Left cardiac atrium (tissue), 4 donors: Measurements from ENCODE around the gene RASD1. TPM values are rescaled to one million over a fixed set of nuclear protein-coding genes. Genes with fewer than 3 reads are reported as not detected.
"Not testable (repeated sequence)": the region's sequence is repeated elsewhere in the genome, so short reads cannot be mapped to it uniquely, and the experiment has no call there.

Source experiments
- ATAC-seq, 2 donors: fragments of 200-7000 bp; cut with Tn5 transposase; one replicate each; pipeline ENCODE4 v1.9.1; 2020; ENCODE audit warnings: mild to moderate bottlenecking in 2 of 2, moderate library complexity in 2 of 2
- DNase-seq: peaks from one replicate; pipeline ENCODE4 v3.0.0-alpha.2; 2020
- intact Hi-C, 2 donors: fragments of 100-400 bp; cut with DNase I; formaldehyde crosslinking; loops; one replicate each; pipeline versions ENCODE4 v1.14.1 to v1.15.1; 2022 to 2023
- total RNA-seq, 2 donors: library from RNA; stranded (reverse); fragmentation: NEBNext Ultra II Directional; extraction: Animal tissue kit (Norgen Biotek cat#: 25700); gene quantifications; one replicate each; pipeline ENCODE4 v1.2.1, GENCODE V29; 2021
- donor health status: DM: no; HTN: yes; CAD: no.
- donor health status: DM: no; HTN: yes; CAD: no; lungs with severe emphysema.
- donor health status: DM: yes; HTN: yes; CAD: no.
- donor health status: Dilated cardiomyopathy.

The RASD1 gene
- total RNA-seq, 2 donors from 2014 or later = 35.3 to 55.1 TPM

DNA sequence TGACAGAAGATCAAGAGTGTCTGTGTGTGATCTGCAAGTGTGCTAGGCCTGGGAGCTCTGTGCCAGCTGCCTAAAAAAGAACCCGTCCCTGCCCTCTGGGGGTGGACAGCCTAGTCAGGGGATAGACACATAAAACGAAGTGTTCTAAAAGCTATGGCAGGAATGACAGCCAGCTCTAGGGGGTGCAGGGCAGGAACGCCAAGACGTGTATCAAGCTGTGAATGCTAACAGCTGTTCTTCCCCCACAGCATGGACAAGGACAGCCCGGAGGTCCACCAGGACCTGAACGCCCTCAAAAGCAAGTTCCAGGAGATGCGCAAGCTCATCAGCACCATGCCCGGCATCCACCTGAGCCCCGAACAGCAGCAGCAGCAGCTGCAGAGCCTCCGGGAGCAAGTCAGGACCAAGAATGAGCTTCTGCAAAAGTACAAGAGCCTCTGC, 5.1 kb downstream of the RASD1 start:
- ATAC-seq (no peak), DNase-seq (no peak)
- intact Hi-C loops = loop anchor here in 1 of 2 donors (5.0 kb wide), 1 partner anchor 139 kb away; no protein-coding TSS in a partner anchor

DNA sequence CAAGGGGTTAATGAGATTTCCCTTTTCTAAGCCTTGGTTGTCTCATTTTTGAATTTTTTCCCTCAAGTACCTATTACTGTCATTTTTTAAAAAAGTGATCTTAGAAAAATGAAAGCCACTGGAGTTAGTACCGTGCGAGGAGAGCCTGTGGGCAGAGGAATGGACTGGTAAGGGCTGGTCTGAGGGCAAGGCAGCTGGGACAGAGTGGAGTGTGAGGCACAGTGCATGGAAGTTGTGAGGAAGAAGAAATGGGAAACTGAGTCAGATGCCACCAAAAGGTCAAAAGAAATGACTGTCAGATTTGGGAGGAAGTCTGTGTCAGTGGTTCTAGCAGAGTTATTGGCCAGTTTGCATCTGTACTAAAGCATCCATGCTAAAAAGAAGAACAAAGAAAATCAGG, 8.2 kb downstream of the RASD1 start:
- DNase-seq = no peak
- intact Hi-C loops = no loop called here
- ATAC-seq = no peak

DNA sequence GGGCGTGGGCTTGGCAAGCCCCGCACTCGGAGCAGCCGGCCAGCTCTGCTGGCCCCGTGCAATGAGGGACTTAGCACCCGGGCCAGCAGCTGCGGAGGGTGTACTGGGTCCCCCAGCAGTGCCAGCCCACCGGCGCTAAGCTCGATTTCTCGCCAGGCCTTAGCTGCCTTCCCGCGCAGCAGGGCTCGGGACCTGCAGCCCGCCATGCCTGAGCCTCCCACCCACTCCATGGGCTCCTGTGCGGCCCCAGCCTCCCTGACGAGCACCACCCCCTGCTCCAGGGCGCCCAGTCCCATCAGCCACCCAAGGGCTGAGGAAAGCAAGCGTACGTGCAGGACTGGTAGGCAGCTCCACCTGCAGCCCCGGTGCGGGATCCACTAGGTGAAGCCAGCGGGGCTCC, 9.8 kb downstream of the RASD1 start:
- ATAC-seq, DNase-seq, intact Hi-C loops: not testable (repeated sequence)

DNA sequence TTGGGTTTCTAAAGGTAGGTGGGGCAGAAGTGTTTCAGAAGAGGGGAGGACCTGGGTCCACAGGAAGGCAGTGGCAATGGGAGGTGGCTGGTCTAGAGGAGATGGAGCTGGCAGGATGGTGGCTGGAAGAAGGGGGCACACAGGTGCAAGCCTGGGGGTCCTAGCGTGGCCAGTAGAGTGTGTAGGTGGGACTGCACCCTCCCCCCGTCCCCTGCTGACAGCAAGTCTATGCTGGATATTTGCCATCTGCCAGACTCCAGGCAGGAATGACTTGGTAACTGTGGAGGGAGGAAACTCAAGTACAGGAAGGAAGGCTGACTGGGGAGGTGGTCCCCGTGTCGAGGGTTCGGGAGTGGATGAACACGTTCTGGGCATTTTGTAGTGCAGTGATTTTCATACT, 10.8 kb downstream of the RASD1 start:
- intact Hi-C loops = no loop called here
- DNase-seq (no peak), ATAC-seq (peak; percentile 23 to 24)

DNA sequence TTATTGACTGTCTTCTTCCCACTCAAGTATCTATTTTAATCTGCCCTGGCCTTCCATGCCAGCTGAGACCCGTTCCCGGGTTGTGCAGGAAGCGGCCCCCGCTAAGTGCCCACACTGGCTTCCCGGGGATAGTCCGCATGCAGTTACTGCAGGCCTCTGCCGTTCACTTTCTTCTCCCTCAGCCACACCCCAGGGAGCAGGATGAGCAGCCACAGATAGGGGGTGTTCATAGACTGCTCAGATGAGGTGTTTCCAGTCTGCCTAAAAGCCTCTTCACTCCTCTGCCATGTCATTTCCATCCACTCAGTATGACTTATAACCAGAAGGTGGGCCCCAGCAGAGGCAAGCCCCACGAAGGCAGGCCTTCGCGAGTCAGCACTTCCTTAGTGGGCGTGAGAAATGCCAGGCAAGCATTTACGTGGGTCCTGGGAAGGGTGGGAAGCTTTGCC, 11.7 kb downstream of the RASD1 start:
- intact Hi-C loops = loop anchor here in 1 of 2 donors (5.0 kb wide), 1 partner anchor 83 kb away; no protein-coding TSS in a partner anchor
- ATAC-seq = peak; percentile 56 to 65
- no peak for DNase-seq

- ATAC-seq (no peak), DNase-seq (no peak)
- intact Hi-C loops = loop anchor here in 1 of 2 donors (5.0 kb wide), 1 partner anchor 85 kb away; no protein-coding TSS in a partner anchor
Measured at GRCh38 chr17:17481860-17482259, 14.3 kb downstream of the RASD1 start.

DNA sequence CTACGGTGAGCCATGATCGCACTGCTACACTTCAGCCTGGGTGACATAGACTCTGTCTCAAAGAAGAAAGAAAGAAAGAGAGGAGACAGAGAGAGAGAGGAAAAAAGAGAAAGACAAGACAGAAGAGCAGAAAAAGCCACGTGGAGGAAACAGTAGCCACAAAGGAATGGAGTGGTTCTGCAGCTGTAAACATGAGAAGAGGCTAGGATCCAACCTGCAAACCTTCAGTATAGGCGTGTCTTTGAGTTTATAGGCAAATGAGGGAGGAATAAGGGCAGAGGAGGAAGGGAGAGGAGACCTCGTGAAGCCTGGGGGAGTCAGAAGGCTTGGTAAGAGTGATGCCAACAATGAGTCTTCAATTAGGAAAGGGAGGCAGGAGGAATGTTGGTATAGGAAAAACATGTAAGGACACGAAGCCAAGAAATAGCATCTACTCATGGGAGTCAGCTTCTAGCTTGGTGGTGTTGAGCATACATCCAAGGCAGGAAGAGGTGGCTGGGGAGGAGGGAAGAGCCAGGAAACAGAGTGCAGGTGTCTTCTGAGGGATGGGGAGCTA, 15.5 kb downstream of the RASD1 start:
- DNase-seq = no peak
- intact Hi-C loops = loop anchor here in 1 of 2 donors (5.0 kb wide), 1 partner anchor 87 kb away; no protein-coding TSS in a partner anchor
- ATAC-seq = no peak

- DNase-seq = no peak
- intact Hi-C loops = loop anchor here in 1 of 2 donors (10.0 kb wide), 2 partner anchors 64 to 114 kb away; no protein-coding TSS in a partner anchor
- no peak for ATAC-seq
Measured at GRCh38 chr17:17479209-17479608, 17.0 kb downstream of the RASD1 start.

- DNase-seq (peak; percentile 94), ATAC-seq (peak; percentile 99)
- intact Hi-C loops = loop anchor here in 1 of 2 donors (10.0 kb wide), 2 partner anchors 62 to 112 kb away; no protein-coding TSS in a partner anchor
Measured at GRCh38 chr17:17476865-17477467, 19.2 kb downstream of the RASD1 start, which contains the start of gene MED9. TSS of gene MED9 (plus strand) at chr17:17477000. CDS start at chr17:17477042, 42 bp downstream.

DNA sequence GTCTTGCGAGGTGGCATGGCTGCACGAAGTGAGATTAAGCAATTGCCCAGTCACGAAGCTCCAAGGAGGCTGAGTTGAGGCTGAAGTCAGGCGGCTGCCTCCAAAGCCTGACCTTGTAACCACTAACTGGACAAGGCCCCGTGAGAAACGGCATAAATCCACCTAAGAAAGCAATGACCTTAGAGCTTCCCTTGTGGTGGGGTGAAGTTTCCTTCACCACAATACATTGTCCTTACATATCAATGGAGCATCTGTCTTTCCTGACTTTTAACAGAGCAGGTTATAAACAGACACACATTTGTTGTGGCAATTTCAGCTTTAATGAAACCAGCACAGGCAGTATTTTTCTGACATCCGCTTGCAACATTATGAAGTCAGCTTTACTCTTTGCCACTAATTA, 21.9 kb downstream of the RASD1 start:
- no peak for DNase-seq

GRCh38 chr17:17472333-17472920, 23.8 kb downstream of the RASD1 start:
- intact Hi-C loops = loop anchor here in 1 of 2 donors (10.0 kb wide), 2 partner anchors 58 to 108 kb away; no protein-coding TSS in a partner anchor
- DNase-seq (no peak), ATAC-seq (no peak)

More for the DNA sequence above, 21.9 kb downstream of the RASD1 start:
- no peak for ATAC-seq
- intact Hi-C loops = loop anchor here in 1 of 2 donors (10.0 kb wide), 2 partner anchors 60 to 110 kb away; no protein-coding TSS in a partner anchor

DNA sequence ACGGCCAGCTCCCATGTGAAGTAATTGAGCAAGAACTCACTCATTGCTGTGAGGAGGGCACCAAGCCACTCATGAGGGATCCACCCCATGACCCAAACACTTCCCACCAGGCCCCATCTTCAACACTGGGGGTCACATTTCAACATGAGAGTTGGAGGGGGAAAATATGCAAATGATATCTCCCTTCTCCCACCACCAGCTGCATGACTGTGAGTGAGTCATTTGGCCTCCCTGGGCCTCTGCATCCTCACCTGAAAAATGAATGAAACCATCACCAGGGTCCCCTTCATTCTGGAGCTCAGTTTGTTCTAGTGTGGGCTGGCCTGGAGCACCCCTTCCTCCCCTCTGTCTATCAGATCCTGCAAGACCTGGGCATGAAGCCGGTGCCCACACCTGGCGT, 26.2 kb downstream of the RASD1 start:
- DNase-seq = no peak
- intact Hi-C loops = loop anchor here in 1 of 2 donors (10.0 kb wide), 2 partner anchors 55 to 105 kb away; no protein-coding TSS in a partner anchor
- ATAC-seq = no peak

DNA sequence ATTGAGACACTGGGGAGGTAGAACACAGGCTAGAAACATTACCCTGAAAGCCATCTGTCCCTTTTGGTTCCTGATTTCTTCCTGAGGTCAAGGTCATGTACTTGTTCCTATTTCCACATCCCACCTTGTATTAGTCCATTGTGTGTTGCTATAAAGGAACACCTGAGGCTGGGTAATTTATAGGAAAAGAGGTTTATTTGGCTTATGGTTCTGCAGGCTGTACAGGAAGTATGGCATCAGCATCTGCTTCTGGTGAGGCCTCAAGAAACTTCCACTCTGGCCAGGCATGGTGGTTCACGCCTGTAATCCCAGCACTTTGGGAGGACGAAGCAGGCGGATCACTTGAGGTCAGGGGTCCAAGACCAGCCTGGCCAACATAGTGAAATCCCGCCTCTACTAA, 26.8 kb downstream of the RASD1 start:
- intact Hi-C loops = no loop called here
- DNase-seq = no peak
- ATAC-seq = no peak

DNA sequence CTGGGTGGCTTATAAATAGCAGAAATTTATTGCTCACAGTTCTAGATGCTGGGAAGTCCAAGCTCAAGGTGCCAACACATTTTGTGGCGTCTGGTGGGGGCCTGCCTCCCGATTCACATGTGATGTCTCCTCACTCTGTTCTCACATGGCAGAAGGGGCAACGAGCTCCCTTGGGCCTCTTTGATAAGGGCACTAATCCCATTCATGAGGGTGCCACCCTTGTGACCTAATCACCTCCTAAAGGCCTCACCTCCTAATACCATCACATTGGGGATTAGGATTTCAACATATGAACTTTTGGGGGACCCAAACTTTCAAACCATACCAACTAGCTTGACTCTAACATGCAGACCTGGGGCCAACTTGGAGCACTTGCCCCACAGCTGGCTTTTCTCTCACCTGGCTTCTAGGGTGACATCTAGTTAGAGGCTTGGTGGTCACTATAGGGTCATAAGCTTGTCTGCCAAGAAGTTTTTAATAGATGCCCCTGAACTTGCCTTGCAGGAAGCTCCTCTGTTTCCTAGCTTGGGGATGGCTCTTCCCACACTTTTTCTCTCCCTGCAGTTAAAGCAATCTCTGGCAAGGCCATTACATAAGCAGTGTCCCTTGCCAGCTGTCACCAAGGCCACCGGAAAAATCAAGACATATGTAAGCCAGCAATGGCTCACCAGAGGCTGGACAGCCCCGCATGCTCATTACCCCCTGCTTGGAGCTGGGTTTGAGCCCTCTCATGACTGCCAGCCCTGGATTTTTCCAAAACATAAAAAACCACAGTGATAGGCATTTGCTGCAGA, 27.8 kb downstream of the RASD1 start:
- ATAC-seq (peak in 1 of 2 donors; percentile 78), DNase-seq (no peak)
- intact Hi-C loops = no loop called here

GRCh38 chr17:17467720-17468119, 28.5 kb downstream of the RASD1 start:
- ATAC-seq (peak; percentile 5 to 80), DNase-seq (no peak)
- intact Hi-C loops = no loop called here

- DNase-seq (no peak), ATAC-seq (no peak)
- intact Hi-C loops = no loop called here
Measured at GRCh38 chr17:17467016-17467415, 29.2 kb downstream of the RASD1 start.

DNA sequence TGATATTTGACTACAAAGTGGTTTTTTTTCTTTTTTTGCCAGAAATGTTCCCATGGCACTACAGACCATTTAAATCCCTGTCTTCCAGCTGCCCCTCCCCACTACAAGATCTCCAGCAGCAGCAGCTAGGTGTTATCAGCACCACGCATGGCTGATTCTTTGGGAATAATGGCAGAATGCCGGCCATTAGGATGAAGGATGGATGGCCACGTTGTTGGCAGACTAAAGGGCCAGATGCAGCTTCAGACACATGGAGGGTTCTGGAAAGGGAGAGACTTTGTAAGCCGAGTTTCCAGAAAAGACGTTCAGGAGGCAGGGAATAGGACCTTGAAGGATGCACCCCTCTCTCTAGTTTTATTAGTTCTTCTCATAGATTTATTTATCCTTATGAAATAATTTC, 29.7 kb downstream of the RASD1 start:
- no peak for DNase-seq
- ATAC-seq = no peak
- intact Hi-C loops = no loop called here

DNA sequence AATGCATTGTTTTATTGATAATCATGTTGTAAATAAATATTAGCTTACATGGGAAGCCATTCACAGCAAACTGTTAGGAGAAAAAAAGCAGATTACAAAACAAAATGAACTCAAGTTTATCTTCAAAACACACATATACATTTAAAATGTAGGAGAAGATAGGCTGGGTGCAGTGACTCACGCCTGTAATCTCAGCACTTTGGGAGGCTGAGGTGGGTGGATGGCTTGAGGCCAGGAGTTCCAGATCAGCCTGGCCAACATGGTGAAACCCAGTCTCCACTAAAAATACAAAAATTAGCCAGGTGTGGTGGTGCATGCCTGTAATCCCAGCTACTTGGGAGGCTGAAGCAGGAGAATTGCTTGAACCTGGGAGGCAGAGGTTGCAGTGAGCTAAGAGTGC, 30.3 kb downstream of the RASD1 start:
- DNase-seq, ATAC-seq, intact Hi-C loops: not testable (repeated sequence)

DNA sequence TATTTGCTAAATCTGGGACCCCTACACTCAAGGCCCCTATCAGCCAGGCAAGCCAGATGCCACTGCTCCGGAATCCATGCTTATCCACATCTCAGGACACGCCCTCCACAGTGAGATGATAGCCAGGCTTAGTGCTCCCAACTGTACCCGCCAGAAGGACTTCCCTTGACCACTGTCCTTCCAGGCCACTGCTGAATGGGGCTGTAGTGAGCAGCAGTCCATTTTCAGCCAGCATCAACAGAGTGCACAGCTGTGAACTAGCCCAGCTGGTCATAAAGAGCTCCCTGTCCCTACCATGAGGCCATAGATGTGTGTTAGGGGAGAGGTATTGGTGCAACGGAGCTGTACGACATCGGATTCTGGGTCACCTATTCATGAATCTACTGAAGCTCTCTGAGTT, 32.4 kb downstream of the RASD1 start:
- DNase-seq = no peak
- intact Hi-C loops = no loop called here
- ATAC-seq = no peak
